Hepatocyte (in vitro differentiated cells): ENCODE data around the gene SERPINB12. TPM values are rescaled to one million over a fixed set of nuclear protein-coding genes. Genes with fewer than 3 reads are reported as not detected.
A peak's percentile ranks its signal among the peaks of the same experiment; 100 is the strongest.

Experiments
- DNase-seq: peaks from one replicate; pipeline ENCODE4 v3.0.0-alpha.2; 2016; ENCODE audit warnings: low spot score
- H2AFZ ChIP-seq: fragments of 200-600 bp; sonication (generic); 2 replicates; pipeline ENCODE4 v1.6.0; 2016; ENCODE audit warnings: antibody characterized with exemption, mild to moderate bottlenecking
- H3K27ac ChIP-seq: fragments of 200-600 bp; sonication (generic); 2 replicates; pipeline ENCODE4 v1.5.1; 2016; ENCODE audit warnings: mild to moderate bottlenecking
- H3K27me3 ChIP-seq: fragments of 200-600 bp; sonication (generic); 2 replicates; pipeline ENCODE4 v1.6.1; 2016
- H3K36me3 ChIP-seq: fragments of 200-600 bp; sonication (generic); replicated peaks from 2 replicates; pipeline ENCODE4 v1.5.1; 2016; ENCODE audit warnings: low read depth; ENCODE audit not compliant: insufficient read depth
- H3K4me1 ChIP-seq: fragments of 200-600 bp; sonication (generic); 2 replicates; pipeline ENCODE4 v1.5.1; 2016; ENCODE audit warnings: mild to moderate bottlenecking, moderate library complexity; ENCODE audit not compliant: insufficient read depth
- H3K4me2 ChIP-seq: fragments of 200-600 bp; sonication (generic); 2 replicates; pipeline ENCODE4 v1.6.0; 2016
- H3K4me3 ChIP-seq: fragments of 200-600 bp; sonication (generic); 2 replicates; pipeline ENCODE4 v1.5.1; 2016; ENCODE audit warnings: mild to moderate bottlenecking
- H3K79me2 ChIP-seq: fragments of 200-600 bp; sonication (generic); 2 replicates; pipeline ENCODE4 v1.6.0; 2017; ENCODE audit warnings: mild to moderate bottlenecking
- H3K9me2 ChIP-seq: fragments of 200-600 bp; sonication (generic); replicated peaks from 2 replicates; pipeline ENCODE4 v1.6.0; 2017; ENCODE audit warnings: mild to moderate bottlenecking; ENCODE audit not compliant: insufficient read depth
- H3K9me3 ChIP-seq: fragments of 200-600 bp; sonication (generic); 2 replicates; pipeline ENCODE4 v1.5.1; 2016; ENCODE audit warnings: low read depth, mild to moderate bottlenecking
- H4K20me1 ChIP-seq: fragments of 200-600 bp; sonication (generic); 2 replicates; pipeline ENCODE4 v1.6.0; 2016; ENCODE audit warnings: mild to moderate bottlenecking; ENCODE audit not compliant: insufficient read depth, poor library complexity, severe bottlenecking
- CTCF ChIP-seq: fragments of 200-600 bp; sonication (generic); IDR thresholded peaks from 2 replicates; pipeline ENCODE4 v1.5.1; 2016; ENCODE audit warnings: antibody characterized with exemption, mild to moderate bottlenecking; ENCODE audit not compliant: poor library complexity
- EZH2 ChIP-seq: fragments of 200-600 bp; sonication (generic); IDR thresholded peaks from 2 replicates; pipeline ENCODE4 v1.6.1; 2016; ENCODE audit warnings: antibody characterized with exemption, mild to moderate bottlenecking, borderline replicate concordance
- EZH2phosphoT487 ChIP-seq: fragments of 200-600 bp; sonication (generic); IDR thresholded peaks from one replicate; pipeline ENCODE4 v1.6.1; 2018; ENCODE audit warnings: antibody characterized with exemption, mild to moderate bottlenecking, low read depth, moderate library complexity; ENCODE audit not compliant: unreplicated experiment, severe bottlenecking
- WGBS: methylation state at CpG from one replicate; pipeline ENCODE4 v1.1.6; 2016; ENCODE audit warnings: low lambda C conversion rate; ENCODE audit errors: missing lambda C conversion rate; 5-methylcytosine and 5-hydroxymethylcytosine counted together
- polyA plus RNA-seq: library from polyadenylated mRNA; unstranded; fragments of >200 nt; fragmentation: Nextera tagmentation; extraction: Ambion mirVana; gene quantifications from 2 replicates; pipeline ENCODE4 v1.2.1, GENCODE V29; 2016
- total RNA-seq: library from RNA; depleted of rRNA; stranded (reverse); fragments of >200 nt; gene quantifications from 2 replicates; pipeline ENCODE4 v1.2.3, GENCODE V29; 2014

SERPINB12 gene
- total and polyA plus RNA-seq, 2 experiments from 2014 or later, result not detected

DNA sequence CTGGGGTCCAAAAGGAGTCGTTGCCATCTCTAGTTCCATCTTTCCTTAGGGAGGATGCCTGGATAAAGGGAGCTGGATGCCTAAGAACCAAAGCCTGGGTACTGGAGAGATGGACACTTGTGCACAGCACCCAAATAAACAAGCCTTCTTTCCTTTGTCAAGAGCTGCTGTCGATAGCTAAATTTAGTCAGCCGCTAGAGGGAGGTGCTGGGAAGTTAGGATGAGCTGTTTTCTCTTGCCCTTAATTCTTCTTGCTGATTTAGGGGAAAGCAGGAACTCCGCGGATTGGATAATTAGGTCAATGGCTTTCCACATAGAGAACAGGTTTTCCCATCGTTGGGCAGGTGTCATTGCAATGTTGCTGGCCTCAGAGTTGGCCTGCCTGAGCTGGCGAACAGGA, 30.9 kb upstream of the SERPINB12 start:
- Histone ChIP-seq H3K4me2 (no peak overlapping the region), H3K27me3 (peaks cover 8% of the 10 kb centered on the region), H3K9me3 (no peaks in the 10 kb centered on the region), H3K79me2 (no peaks in the 10 kb centered on the region), H3K9me2 (no peaks in the 10 kb centered on the region), H4K20me1 (no peaks in the 10 kb centered on the region), H3K36me3 (no peaks in the 10 kb centered on the region), H2AFZ (no peak overlapping the region), H3K4me3 (no peak overlapping the region), H3K4me1 (no peaks in the 10 kb centered on the region), H3K27ac (no peak overlapping the region)
- TF ChIP-seq EZH2 (no peak), CTCF (peak; percentile 51)
- WGBS, result 22% methylated on average over 7 of the region's 7 CpGs
- DNase-seq, result peak; percentile 55

DNA sequence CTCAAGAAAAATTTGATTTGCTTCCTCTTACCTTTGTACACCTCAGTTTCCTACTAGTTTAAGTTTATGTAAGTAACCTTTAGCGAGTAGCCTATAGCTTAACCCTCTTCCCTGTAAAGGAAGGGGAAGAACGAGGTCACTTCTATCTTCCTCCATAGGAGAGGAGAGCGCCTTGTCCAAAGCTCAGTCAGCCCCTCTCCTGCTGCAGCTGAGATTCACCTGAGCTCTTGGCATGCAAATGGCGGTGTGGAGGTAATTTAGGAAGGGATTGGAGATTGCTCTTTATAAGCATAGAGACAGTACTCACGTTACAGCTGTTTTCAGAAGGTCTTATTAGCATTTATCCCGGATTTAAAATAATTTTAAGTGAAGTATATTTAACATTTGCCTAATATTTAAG, 27.8 kb upstream of the SERPINB12 start:
- H3K27ac ChIP-seq, result no peak overlapping the region
- peaks cover 8% of the 10 kb centered on the region for H3K27me3 ChIP-seq
- no peaks in the 10 kb centered on the region for H3K4me1 ChIP-seq
- TF ChIP-seq EZH2phosphoT487, result no peak
- TF ChIP-seq CTCF, result no peak
- no peak for TF ChIP-seq EZH2
- DNase-seq, result no peak
- no peaks in the 10 kb centered on the region for H3K79me2 ChIP-seq
- no peak overlapping the region for H2AFZ ChIP-seq
- H3K36me3 ChIP-seq, result no peaks in the 10 kb centered on the region
- WGBS, result 59% methylated on average over 6 of the region's 6 CpGs
- H4K20me1 ChIP-seq, result no peaks in the 10 kb centered on the region
- no peak overlapping the region for H3K4me3 ChIP-seq
- H3K4me2 ChIP-seq, result no peak overlapping the region
- H3K9me3 ChIP-seq, result no peaks in the 10 kb centered on the region
- no peaks in the 10 kb centered on the region for H3K9me2 ChIP-seq

- Histone ChIP-seq H3K9me2 (no peaks in the 10 kb centered on the region), H2AFZ (no peak overlapping the region), H3K79me2 (no peaks in the 10 kb centered on the region), H3K4me1 (no peaks in the 10 kb centered on the region), H3K4me3 (no peak overlapping the region), H3K9me3 (no peaks in the 10 kb centered on the region), H3K27me3 (peaks cover 8% of the 10 kb centered on the region), H3K27ac (no peak overlapping the region), H4K20me1 (no peaks in the 10 kb centered on the region), H3K4me2 (no peak overlapping the region), H3K36me3 (no peaks in the 10 kb centered on the region)
- WGBS, result 67% methylated on average over 9 of the region's 9 CpGs
- DNase-seq, result no peak
- no peak for TF ChIP-seq EZH2
- no peak for TF ChIP-seq EZH2phosphoT487
- TF ChIP-seq CTCF, result no peak
Measured at GRCh38 chr18:63514888-63515678, 27.1 kb upstream of the SERPINB12 start.
